TTC549 (cell line): ENCODE results near the gene TRNP1.
"Not testable (repeated sequence)": the region's sequence is repeated elsewhere in the genome, so short reads cannot be mapped to it uniquely, and the experiment has no call there.

Experiments
- FAIRE-seq: peaks from 2 replicates; lab custom pipeline; 2012; peaks lifted over from hg19 to GRCh38; lab: Jason Lieb, UNC

Gene TRNP1

DNA sequence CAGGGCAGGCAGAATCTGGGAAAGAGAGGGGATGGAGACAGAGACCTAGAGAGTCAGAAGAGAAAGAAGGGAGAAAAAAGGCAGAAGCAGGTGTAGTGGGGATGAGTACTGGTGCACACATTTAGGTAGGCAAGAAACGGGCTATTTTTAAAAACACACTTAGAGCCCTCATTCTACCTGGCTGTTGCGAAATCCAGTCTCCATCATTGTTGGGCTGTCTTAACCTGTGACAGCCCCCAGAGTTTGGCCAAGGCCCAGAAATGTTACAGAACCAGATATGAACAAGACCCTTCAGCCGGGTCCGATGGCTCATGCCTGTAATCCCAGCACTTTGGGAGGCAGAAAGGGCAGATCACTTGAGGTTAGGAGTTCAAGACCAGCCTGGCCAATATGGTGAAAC is 20.7 kb upstream of the TRNP1 start:
- FAIRE-seq: no peak

DNA sequence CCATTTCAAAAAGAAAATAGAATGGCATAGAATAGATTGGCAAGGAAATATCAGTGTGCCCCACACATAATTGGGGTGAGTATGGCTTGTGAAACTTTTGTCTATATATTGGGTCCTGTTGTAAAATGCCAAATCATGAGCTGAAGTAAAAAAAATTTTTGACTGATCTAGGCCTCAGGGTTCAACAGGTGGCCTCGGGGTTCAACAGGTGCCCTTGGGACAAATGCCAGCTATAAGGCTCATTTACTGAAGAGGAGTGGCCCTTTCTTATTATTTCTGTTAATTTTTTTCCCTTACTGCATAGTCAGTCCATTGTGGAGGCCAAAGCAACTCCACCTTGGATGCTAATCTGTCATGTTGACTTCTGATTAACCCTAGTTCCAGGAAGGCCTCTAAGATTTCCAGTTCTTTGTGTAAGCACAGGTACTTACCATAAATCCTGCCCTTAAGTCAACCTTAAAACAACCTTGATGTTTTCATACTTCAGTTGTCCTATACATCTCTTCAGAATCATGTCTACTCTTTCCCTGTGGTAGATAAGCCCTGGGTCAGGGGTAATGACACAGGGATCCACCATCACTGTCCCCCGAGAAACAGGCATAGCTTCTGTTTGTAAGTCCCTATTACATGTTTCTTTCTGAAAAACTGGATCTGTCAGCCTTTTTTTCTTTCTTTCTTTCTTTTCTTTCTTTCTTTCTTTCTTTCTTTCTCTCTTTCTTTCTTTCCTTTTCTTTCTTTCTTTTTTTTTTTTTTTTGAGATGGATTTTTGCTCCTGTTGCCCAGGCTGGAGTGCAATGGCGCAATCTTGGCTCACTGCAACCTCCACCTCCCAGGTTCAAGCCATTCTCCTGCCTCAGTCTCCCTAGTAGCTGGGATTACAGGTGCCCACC is 16.6 kb upstream of the TRNP1 start:
- FAIRE-seq: no peak

DNA sequence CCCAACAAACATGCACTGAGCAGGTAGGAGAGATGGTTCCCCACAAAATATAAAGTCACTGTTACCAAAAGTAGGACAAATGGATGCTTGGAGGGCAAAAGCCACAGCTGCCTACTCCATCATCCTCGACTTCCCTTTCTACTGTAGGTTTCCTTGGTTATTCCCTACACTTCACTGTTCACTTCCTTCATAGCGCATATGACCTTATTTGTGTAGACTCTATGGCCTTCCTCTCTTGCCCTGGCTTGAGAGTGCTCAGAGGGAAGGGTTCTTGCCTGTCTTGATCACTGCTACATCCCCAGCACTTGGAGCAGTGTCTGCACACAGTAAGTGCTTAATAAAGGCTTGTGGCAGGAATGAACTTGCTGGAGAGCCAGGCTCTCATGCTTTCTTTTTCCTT is 14.6 kb upstream of the TRNP1 start:
- FAIRE-seq: no peak

DNA sequence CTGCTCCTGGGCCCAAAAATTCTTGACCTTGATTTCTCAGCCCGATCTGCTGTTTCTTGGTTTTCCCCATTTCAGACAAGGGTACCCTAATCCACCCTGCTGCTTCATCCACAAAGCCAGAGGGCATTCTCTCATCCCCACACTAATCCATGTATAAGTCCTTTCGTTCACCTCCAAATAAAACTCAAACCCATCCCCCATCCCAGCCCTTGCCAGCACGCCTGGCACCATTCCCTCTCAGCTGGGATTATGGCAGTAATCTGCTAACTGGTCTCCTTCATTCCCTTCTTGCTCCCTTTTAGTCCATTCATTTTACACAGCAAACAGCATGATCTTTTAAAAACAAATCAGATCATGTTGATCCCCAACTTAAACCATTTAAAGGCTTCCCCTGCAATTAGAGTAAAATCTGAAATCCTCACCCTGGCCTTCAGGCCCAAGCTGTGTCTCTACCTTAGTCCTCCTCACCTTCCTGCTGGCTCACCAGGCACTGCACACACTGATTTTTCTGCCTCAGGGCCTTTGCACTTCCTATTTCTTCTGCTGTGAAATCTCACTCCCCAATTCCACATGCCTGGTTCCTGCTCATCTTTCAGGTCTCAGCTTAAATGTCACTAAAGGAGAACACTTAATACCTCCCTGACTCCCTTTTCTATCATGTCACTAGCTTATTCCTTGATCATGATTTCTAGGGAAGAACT is 12.2 kb upstream of the TRNP1 start:
- no peak for FAIRE-seq

DNA sequence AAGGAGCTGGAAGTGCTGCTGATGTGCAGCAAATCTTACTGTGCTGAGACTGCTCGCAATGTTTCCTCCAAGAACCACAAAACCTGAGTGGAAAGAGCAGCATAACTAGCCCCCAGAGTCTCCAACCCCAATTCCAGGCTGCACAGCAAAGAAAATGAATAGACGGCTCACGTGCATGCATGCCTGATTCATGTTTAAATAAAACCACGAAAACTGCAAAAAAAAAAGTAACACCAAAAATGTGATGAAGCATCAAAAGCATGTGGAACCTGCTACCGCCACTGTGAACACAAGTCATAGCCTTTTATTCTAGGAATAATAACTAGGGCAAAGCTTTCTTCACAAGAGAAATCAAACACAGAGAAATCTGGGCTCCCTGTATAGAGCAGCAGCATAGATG is 9.6 kb upstream of the TRNP1 start:
- no peak for FAIRE-seq

DNA sequence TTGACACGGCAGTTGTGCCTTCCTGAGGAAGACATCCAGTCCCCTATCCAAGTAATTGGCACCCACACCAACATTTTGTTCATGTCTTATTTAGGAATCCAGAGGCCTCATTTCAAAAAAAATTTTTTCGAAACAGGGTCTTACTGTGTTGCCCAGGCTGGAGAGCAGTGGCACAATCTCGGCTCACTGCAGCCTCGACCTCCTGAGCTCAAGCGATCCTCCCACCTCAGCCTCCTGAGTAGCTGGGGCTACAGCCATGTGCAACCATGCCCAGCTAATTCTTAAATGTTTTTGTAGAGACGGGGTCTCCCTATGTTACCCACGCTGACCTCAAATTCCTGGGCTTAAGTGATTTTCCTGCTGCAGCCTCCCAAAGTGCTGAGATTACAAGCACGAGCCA is 9.2 kb upstream of the TRNP1 start:
- no peak for FAIRE-seq

DNA sequence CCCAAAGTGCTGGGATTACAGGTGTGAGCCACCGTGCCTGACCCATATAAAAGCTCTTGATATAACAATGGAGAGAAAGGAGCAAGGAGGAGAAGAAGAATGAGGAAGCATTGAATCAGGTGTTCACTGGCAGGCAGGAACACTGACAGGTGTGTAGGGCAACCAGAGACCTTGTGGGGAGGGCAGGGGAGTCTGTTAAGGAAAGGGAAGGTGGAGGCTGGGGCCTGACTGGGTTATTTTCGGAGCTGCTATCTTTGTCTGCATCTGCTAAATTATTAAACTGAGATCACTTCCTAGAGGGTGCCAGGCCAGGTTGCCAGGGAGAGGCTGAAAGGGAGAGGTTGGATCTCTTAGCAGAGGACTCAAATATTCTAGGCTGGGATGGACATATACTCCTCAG is 6.8 kb upstream of the TRNP1 start:
- no peak for FAIRE-seq

DNA sequence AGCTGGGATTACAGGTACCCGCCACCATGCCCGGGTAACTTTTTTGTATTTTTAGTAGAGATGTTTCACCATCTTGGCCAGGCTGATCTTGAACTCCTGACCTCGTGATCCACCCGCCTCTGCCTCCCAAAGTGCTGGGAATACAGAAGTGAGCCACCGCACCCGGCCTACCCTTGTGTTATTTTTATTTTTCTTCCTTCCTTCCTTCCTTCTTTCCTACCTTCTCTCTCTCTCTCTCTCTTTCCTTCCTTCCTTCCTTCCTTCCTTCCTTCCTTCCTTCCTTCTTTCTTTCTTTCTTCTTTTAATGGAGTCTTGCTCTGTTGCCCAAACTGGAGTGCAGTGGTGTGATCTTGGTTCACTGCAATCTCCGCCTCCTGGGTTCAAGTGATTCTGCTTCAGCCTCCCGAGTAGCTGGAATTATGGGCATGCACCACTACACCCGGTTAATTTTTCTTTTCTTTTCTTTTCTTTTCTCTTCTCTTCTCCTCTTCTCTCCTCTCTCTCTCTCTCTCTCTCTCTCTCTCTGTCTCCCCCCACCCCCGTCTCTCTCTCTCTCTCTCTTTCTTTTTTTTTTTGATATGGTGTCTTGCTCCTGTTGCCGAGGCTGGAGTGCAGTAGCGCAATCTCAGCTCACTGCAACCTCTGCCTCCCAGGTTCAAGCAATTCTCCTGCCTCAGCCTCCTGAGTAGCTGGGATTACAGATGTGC is 3.9 kb upstream of the TRNP1 start:
- FAIRE-seq: not testable (repeated sequence)

DNA sequence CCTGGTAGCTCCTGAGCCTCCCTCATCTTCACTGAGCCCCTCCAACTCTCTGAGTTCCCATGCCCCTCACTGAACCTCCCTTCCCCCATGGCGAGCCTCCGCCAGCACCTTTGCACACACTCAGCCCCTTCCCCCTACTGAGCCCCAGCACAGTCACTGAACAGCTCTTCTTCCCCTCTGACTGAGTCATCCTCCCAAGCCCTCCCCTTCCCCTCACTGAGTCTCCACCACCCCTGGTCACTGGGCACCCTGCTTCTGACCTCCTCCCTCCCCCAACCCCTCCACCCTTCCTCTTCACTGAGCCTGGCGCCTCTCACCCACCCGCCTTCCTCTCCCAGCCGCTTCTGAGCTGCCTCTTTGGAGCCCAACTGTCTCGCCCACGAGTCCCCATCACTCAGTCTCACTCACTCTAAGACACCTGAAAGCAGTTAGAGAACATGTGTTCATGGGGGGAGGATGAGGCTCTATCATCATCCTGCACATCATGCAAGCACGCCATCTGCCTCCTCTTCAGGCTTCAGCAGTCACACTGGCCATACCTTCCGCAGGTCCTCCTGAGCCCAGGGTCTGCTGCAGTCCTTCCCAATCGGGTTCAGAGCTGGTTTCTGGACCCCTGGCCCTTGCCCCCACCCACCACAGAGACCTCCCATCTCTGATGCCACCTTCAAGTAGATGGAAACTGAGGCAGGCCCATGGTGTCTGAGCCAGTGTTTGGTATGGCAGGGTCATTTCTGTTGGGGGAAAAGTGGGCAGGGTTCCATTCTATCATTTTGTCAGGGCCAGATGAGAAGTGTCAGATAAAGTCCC is 2.0 kb upstream of the TRNP1 start:
- no peak for FAIRE-seq

DNA sequence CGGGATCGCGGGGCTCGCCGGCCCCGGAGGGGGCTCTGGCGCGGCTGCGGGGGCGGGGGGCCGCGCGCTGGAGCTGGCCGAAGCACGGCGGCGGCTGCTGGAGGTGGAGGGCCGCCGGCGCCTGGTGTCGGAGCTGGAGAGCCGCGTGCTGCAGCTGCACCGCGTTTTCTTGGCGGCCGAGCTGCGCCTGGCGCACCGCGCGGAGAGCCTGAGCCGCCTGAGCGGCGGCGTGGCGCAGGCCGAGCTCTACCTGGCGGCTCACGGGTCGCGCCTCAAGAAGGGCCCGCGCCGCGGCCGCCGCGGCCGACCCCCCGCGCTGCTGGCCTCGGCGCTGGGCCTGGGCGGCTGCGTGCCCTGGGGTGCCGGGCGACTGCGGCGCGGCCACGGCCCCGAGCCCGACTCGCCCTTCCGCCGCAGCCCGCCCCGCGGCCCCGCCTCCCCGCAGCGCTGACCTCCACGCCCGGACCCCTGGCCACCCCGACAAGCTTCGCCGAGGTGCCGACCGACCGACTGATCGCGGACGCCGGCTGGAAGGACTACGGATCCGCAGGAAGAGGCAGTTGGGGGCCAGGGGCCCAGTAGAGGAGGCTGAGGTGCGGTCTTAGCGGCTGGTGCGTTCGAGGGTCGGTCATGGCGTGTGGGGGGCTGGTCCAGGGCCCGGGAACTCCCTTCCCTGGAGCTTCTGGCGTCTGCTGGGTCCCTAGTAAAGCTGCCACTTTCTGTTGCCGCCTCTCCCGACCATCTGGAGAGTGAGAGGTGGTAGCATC is 711 bp downstream of the TRNP1 start:
- FAIRE-seq: no peak

DNA sequence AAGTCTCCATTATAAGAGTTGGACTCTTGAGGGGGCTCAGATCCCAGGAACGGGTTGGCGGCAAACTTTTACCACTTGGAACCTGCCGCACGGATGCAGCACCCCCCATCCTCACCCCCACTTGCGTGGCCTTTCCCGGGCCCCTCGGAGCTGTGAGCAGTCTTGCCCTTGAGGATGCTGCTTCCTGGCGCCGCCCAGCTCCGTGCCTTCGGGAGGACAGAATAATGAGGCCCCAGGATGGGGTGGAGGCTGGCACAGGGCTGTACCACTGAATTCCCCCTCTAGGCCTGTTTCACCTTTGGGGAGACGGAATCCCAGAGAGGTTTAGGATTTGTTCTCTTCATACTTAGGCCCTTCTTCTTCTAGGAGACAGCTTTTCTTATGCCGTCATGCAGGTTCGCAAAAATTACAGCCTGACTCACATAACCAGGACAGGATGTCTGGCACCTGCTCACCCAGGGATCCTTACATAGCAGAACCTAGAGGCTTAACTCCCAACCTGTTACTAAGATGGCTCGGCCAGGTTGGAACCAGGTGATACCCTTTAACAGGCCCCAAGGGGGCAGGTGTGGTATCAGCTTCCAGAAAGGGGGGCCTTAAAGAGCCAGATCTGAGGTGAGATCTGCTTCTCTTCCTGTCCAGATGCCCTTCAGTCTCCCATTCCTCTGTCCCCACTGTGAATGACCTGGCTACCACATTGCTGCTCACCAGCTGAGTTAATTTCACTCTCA is 1.5 kb downstream of the TRNP1 start:
- FAIRE-seq: no peak

DNA sequence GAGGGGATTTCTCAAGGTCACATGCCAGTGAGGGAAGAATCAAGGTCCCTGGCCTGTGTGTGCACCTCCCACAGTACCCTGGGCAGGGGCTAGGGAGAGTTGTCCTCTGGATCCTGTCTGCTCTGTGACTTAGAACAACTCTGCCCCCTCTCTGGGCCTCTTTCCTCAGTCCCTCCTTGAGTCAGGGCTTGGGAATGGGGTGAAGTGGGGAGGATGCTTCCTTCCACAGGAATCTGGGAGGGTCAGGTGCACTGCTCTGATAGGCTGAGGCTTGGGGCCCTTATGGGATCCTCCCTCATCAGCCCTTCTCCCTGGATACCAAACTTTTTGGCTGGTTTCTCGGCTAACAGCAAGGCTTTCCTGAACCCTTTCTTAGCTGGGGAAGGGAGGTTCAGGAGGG is 2.5 kb downstream of the TRNP1 start:
- no peak for FAIRE-seq

DNA sequence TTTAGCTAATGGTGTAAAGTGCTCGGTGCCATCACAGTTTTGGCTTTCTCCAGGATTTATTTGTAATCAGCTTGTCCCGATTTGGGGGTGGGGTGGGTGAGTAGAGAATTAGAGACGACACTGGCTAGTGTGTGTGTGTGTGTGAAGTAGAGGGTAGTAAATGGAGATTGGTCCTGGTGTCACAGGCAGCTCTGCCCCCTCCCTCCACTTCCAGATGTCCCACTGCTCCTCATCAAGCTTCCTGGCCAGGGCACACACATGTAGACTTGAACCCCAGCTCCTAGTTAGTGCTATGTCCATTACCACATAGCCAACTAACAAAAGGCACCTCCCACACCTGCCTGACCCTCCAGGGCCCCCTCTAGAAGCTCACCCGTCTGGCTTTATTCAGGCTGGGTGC is 3.2 kb downstream of the TRNP1 start:
- no peak for FAIRE-seq

DNA sequence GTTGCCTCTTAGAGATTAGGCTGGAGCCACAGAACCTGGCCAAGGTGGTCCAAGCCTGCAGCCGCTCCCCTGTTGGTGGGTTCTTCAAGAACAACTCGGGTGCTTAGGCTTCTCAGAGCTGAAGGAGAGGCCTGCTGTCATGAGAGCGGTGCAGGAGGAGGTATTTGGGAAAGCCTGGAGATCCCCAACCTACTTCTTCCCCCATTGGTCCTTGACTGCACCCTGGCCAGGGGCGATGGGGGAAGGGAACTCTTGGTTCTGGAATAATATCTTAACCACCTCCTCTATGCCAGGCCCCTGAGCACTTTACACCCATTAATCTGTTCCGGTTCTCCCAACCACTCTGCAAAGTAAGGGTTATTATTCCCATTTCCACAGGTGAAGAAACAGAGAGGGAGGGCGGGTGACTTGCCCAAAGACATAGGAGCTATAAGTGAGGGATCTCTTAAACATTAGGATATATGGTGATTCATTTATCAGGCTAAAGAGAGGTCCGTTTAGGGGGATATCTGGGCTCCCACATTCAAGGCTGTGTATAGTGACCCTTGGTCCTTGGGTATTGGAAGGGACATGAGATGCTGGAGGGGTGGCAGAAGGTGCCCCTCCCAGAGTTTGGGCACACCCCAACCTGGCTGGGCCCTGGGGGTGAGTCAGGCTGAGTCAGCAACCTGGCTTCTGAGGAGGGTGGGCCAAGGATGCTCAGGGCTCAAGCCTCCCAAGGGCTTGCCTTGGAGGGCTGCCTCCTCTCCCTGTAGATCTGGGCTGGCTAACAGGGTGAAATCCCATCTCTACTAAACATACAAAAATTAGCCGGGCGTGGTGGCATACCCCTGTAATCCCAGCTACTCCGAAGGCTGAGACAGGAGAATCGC is 5.2 kb downstream of the TRNP1 start:
- FAIRE-seq: no peak

DNA sequence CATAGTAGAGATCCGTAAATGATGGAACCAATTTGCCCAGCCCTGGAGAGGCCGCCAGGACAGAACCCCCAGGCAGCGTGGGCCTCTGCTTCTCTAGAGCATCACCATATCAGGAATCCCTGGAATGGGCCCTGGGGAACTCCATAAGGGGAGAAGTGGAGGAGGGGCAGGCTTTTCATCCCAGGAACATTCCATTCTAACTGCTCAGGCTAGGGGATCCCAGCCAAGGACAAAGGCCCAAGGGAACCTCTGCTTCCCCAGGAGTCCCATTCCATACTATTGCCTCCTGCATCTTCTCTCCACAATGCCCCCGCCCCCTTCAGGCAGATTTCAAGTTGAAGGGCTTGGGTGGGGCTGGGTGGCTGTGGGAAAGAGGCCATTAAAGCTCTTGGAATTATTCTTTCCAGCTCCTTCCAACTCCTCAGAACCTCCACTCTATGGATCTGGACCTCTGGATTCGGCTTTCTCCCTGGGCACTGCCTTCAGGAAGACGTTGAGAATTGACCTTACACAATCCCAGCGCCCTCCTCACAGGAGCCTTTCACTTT is 6.0 kb downstream of the TRNP1 start:
- no peak for FAIRE-seq

DNA sequence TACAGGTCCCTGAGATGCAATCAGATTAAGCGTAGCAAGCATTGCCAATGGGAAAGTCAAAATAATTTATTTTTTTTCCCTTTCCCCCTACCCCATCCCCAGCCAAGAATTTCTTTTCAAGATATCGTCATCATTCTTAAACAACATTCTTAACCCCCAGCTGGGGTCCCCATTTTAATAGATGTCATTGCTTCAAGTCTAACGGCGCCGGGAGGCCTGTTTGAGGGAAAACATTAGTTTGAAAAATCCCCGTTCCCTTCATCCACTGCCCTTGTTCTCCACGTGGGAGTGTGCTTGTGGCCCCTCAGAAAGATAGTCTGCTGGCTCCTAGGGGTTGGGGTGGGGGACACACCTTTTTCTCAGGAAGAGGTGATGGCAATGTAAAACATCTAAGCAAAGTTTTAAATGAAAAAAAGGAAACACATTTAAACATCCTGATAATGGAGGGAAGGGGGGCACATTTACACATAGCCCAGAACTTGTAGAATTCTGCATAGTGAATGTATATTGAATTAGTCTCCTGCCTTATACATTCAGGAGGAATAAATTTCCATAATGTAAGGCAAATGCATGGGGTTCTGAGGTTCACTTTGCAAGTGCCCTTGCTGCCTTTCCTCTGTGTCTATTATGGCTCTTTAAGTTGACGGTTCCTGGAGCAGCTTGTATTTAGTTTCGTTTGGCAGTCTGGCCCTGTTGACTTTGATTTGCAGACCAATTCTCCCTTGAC is 6.8 kb downstream of the TRNP1 start:
- FAIRE-seq: no peak

DNA sequence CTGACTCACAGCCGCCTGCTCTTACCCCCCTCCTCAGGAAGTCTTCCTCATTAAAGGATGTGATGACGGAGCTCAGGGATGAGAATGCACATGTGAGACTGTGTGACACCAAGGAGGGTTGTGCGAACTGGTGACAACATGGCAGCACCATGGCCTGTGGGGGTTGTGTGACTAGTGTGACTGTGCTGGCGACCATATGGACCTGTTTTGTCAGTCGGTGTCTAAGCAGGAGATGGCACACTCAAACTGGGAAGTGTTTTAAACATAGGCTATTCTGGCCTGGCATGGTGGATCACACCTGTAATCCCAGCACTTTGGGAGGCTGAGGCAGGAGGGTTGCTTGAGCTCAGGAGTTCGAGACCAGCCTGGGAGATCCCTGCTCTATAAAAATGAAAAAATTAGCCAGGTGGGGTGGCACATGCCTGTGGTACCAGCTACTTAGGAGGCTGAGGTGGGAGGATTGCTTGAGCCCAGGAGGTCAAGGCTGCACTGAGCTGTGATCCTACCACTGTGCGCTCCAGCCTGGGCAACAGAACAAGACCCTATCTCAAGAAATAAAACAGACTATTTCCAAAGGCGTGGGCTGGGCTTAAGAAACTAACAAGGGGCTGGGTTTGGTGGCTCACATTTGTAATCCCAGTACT is 7.4 kb downstream of the TRNP1 start:
- no peak for FAIRE-seq
